WI38 (cell line): ENCODE measurements around the gene C7.
"Not testable (repeated sequence)": the region's sequence is repeated elsewhere in the genome, so short reads cannot be mapped to it uniquely, and the experiment has no call there.

Experiments used
- H3K4me3 ChIP-seq: 2 replicates; pipeline ENCODE4 v1.5.1; 2011; ENCODE audit warnings: low read depth, mild to moderate bottlenecking, control low read depth, low read length
- CTCF ChIP-seq: IDR thresholded peaks from 2 replicates; pipeline ENCODE4 v1.5.1; 2012; ENCODE audit warnings: low read depth, mild to moderate bottlenecking, control low read depth, low read length

C7 gene

GRCh38 chr5:40875958-40876357 lies 33.3 kb upstream of the C7 start:
- TF ChIP-seq CTCF: no peak
- no peak overlapping the region for H3K4me3 ChIP-seq

GRCh38 chr5:40877371-40877988 lies 31.8 kb upstream of the C7 start:
- no peak overlapping the region for H3K4me3 ChIP-seq
- TF ChIP-seq CTCF: no peak

DNA sequence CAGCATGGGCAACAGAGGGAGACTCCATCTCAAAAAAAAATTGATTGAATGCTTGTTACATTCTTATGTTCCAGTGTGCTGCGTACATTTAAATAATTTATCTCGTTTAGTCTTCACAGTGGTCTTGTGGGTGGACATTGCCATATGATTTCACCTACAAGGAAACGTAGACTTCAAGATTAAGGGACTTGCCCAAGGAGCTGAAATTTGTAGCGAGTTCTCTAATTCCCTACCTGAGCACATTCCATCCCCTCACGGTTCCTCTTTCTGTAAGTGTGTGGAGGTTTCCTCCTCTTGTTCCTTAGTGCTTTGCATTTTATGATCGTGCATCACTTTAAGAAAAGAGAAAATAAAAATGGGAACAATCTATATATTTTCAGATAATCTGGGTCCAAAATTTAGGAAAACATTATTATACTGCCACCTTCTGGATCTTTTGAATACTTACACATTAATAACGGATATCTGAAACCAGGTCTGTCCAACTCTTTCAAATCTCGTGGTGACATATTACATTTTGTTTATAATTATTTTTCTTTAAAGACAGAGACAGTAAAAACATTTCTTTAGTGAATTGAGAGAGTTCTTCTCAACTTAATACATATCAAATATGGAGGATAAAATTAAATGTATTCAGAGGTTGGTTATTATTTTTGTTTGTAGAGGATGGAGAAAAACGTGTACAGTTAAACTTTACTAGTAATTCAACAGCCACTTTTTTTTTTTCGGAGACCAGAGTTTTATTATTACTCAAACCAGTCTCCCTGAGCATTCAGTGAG lies 29.9 kb upstream of the C7 start:
- H3K4me3 ChIP-seq: no peak overlapping the region
- peak; percentile 9; the same call in 1 of the 2 replicates for TF ChIP-seq CTCF

GRCh38 chr5:40882291-40882690 lies 27.0 kb upstream of the C7 start:
- TF ChIP-seq CTCF: no peak
- H3K4me3 ChIP-seq: no peak overlapping the region

DNA sequence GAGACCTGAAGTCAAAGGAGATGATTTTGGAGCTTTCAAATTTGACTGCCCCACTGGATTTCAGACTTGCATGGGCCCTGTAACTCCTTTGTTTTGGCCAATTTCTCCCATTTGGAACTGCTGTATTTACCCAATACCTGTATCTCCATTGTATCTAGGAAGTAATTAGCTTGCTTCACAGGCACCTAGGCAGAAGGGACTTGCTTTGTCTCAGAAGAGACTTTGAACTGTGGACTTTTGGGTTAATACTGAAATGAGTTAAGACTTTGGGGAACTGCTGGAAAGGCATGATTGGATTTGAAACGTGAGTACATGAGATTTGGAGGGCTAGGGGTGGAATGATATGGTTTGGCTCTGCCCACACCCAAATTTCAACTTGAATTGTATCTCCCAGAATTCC lies 26.2 kb upstream of the C7 start:
- not testable (repeated sequence) for H3K4me3 ChIP-seq

DNA sequence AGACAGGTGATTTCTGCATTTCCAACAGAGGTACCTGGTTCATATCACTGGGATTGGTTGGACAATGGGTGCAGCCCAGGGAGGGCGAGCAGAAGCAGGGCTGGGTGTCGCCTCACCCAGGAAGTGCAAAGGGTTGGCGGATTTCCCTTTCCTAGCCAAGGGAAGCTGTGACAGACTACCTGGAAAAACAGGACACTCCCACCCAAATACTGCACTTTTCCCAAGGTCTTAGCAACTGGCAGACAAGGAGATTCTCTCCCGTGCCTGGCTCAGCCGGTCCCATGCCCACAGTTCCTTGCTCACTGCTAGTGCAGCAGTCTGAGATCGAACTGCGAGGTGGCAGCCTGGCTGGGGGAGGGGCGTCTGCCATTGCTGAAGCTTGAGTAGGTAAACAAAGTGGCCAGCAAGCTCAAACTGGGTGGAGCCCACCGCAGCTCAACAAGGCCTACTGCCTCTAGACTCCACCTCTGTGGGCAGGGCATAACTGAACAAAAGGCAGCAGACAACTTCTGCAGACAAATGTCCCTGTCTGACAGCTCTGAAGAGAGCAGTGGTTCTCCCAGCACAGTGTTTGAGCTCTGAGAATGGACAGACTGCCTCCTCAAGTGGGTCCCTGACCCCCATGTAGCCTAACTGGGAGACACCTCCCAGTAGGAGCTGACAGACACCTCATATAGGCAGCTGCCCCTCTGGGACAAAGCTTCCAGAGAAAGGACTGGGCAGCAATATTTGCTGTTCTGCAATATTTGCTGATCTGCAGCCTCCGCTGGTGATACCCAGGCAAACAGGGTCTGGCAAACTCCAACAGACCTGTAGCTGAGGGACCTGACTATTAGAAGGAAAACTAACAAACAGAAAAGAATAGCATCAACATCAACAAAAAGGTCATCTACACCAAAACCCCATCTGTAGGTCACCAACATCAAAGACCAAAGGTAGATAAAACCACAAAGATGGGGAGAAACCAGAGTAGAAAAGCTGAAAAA lies 13.6 kb upstream of the C7 start:
- H3K4me3 ChIP-seq: not testable (repeated sequence)

- H3K4me3 ChIP-seq: no peak overlapping the region
- TF ChIP-seq CTCF: peak; percentile 100
Observed at GRCh38 chr5:40904205-40904993, 4.9 kb upstream of the C7 start.
